Stimulated activated naive CD8-positive, alpha-beta T cell treated with anti-CD3 and anti-CD28 coated beads, Interleukin-15, Interleukin-2, amounts not matched to agents 100 U/mL and 50 U/mL, for 24 hours (primary cell): ENCODE measurements around the gene ECPAS.
"Not testable (repeated sequence)": the region's sequence is repeated elsewhere in the genome, so short reads cannot be mapped to it uniquely, and the experiment has no call there.

ENCODE experiments used
- ATAC-seq: fragments of 150-1000 bp; cut with Tn5 transposase; one replicate; pipeline ENCODE4 v1.10.0; 2021
- DNase-seq: peaks from one replicate; pipeline ENCODE4 v3.0.0; 2021

Gene ECPAS

GRCh38 chr9:111411266-111411665 is 72.9 kb downstream of the ECPAS start:
- DNase-seq, result no peak
- ATAC-seq, result no peak

- no peak for ATAC-seq
- no peak for DNase-seq
Measured at GRCh38 chr9:111407813-111408212, 76.4 kb downstream of the ECPAS start.

- DNase-seq, result no peak
- no peak for ATAC-seq
Measured at GRCh38 chr9:111405701-111406100, 78.5 kb downstream of the ECPAS start.

- DNase-seq, ATAC-seq: not testable (repeated sequence)
Measured at GRCh38 chr9:111401486-111401885, 82.7 kb downstream of the ECPAS start.

GRCh38 chr9:111400564-111400898 is 83.7 kb downstream of the ECPAS start:
- no peak for ATAC-seq
- no peak for DNase-seq

- ATAC-seq, result no peak
- DNase-seq, result no peak
Measured at GRCh38 chr9:111399772-111400563, 84.2 kb downstream of the ECPAS start.

- ATAC-seq (no peak), DNase-seq (no peak)
Measured at GRCh38 chr9:111399211-111399739, 84.9 kb downstream of the ECPAS start.

GRCh38 chr9:111393971-111394370 is 90.2 kb downstream of the ECPAS start:
- ATAC-seq, result no peak
- no peak for DNase-seq

GRCh38 chr9:111389406-111389805 is 94.8 kb downstream of the ECPAS start:
- ATAC-seq (no peak), DNase-seq (no peak)

- no peak for DNase-seq
- peak; percentile 32 for ATAC-seq
Measured at GRCh38 chr9:111386386-111386785, 97.8 kb downstream of the ECPAS start.

GRCh38 chr9:111381006-111381405 is 103.2 kb downstream of the ECPAS start:
- DNase-seq (no peak), ATAC-seq (no peak)

GRCh38 chr9:111375817-111376564 is 108.2 kb downstream of the ECPAS start:
- no peak for ATAC-seq

GRCh38 chr9:111375062-111375461 is 109.1 kb downstream of the ECPAS start:
- ATAC-seq (no peak), DNase-seq (no peak)

More at GRCh38 chr9:111375817-111376564, 108.2 kb downstream of the ECPAS start:
- DNase-seq, result no peak

- ATAC-seq, result no peak
Measured at GRCh38 chr9:111372297-111372696, 111.9 kb downstream of the ECPAS start.

GRCh38 chr9:111366978-111367377 is 117.2 kb downstream of the ECPAS start:
- ATAC-seq (no peak), DNase-seq (no peak)

More at GRCh38 chr9:111372297-111372696, 111.9 kb downstream of the ECPAS start:
- no peak for DNase-seq

- DNase-seq (no peak), ATAC-seq (no peak)
Measured at GRCh38 chr9:111362526-111362925, 121.7 kb downstream of the ECPAS start.

GRCh38 chr9:111360881-111361280 is 123.3 kb downstream of the ECPAS start:
- no peak for ATAC-seq
- DNase-seq, result no peak

- peak; percentile 81 for ATAC-seq
- peak; percentile 6 for DNase-seq
Measured at GRCh38 chr9:111356481-111357244, 127.5 kb downstream of the ECPAS start.

- DNase-seq (no peak), ATAC-seq (no peak)
Measured at GRCh38 chr9:111352545-111352944, 131.6 kb downstream of the ECPAS start.

GRCh38 chr9:111350556-111350955 is 133.6 kb downstream of the ECPAS start:
- DNase-seq, result no peak
- ATAC-seq, result no peak

- DNase-seq, result no peak
- no peak for ATAC-seq
Measured at GRCh38 chr9:111349766-111350165, 134.4 kb downstream of the ECPAS start.

GRCh38 chr9:111348821-111349271 is 135.3 kb downstream of the ECPAS start:
- ATAC-seq, result no peak
- DNase-seq, result no peak
